HepG2 (cell line): Measurements from ENCODE around the gene BIRC5.

Experiments used
- EZH2 ChIP-seq: conservative IDR thresholded peaks from 2 replicates; pipeline ENCODE4 v1.6.1; 2012; ENCODE audit warnings: mild to moderate bottlenecking, low read depth, low read length, moderate library complexity
- POLR2A ChIP-seq, 2 experiments: IDR thresholded peaks; 2 replicates each; pipeline ENCODE4 v1.6.1; 2011; ENCODE audit warnings: low read depth in 2 of 2, low read length in 2 of 2, mild to moderate bottlenecking in 1 of 2, moderate library complexity in 1 of 2; ENCODE audit not compliant: insufficient read depth in 1 of 2
- RNF2 ChIP-seq: fragments of 450-650 bp; conservative IDR thresholded peaks from 2 replicates; pipeline ENCODE4 v1.6.1; 2016; ENCODE audit warnings: low read depth
- ZNF589 ChIP-seq: sonication (generic); formaldehyde crosslinking; conservative IDR thresholded peaks from 2 replicates; pipeline ENCODE4 v1.8.0; 2022; ENCODE audit warnings: mild to moderate bottlenecking, moderate library complexity, missing genetic modification reagents
- ZNF768 ChIP-seq: sonication (generic); formaldehyde crosslinking; IDR thresholded peaks from 2 replicates; pipeline ENCODE4 v1.4.0; 2020; ENCODE audit warnings: missing genetic modification reagents
- TF ChIP-seq, protein P1 (sequence below): sonication (generic); formaldehyde crosslinking; IDR thresholded peaks from 2 replicates; pipeline ENCODE4 v1.4.0; 2020; ENCODE audit warnings: low read depth, mild to moderate bottlenecking, missing genetic modification reagents

- TF ChIP-seq EZH2 (no peak), ZNF589 (no peak), ZNF768 (CRISPR knock-in tag) (peak; percentile 26; the same call in 1 of the 2 replicates), RNF2 (no peak), POLR2A (IDR thresholded peaks at IDR 0.05; ENCODE audit: insufficient read depth in 1 of 2, low read depth in 2 of 2, low read length in 2 of 2) (no peak)
- TF ChIP-seq, protein P1, sequence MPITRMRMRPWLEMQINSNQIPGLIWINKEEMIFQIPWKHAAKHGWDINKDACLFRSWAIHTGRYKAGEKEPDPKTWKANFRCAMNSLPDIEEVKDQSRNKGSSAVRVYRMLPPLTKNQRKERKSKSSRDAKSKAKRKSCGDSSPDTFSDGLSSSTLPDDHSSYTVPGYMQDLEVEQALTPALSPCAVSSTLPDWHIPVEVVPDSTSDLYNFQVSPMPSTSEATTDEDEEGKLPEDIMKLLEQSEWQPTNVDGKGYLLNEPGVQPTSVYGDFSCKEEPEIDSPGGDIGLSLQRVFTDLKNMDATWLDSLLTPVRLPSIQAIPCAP, result no peak
Measured at GRCh38 chr17:78268191-78268874, 54.3 kb downstream of the BIRC5 start.
